Loucy (cell line): ENCODE results near the gene LRRC43.

Experiments used
- H2AFZ ChIP-seq: fragments of 200-600 bp; sonication (generic); 2 replicates; pipeline ENCODE4 v1.6.0; 2016; ENCODE audit warnings: antibody characterized with exemption, mild to moderate bottlenecking, low read length, moderate library complexity
- H3F3A ChIP-seq: fragments of 200-600 bp; 2 replicates; pipeline ENCODE4 v1.6.0; 2016; ENCODE audit warnings: antibody characterized with exemption, low read depth, mild to moderate bottlenecking
- H3K27me3 ChIP-seq: fragments of 200-600 bp; sonication (generic); 2 replicates; pipeline ENCODE4 v1.6.1; 2014; ENCODE audit warnings: low read length, mild to moderate bottlenecking; ENCODE audit not compliant: insufficient read depth, poor library complexity, severe bottlenecking
- H3K36me3 ChIP-seq: fragments of 200-600 bp; sonication (generic); 2 replicates; pipeline ENCODE4 v1.6.1; 2016; ENCODE audit warnings: low read length; ENCODE audit not compliant: insufficient read depth
- H3K4me1 ChIP-seq: fragments of 200-600 bp; sonication (generic); 2 replicates; pipeline ENCODE4 v1.5.1; 2014; ENCODE audit warnings: low read length, mild to moderate bottlenecking; ENCODE audit not compliant: insufficient read depth, poor library complexity, severe bottlenecking
- H3K4me2 ChIP-seq: fragments of 200-600 bp; sonication (generic); 2 replicates; pipeline ENCODE4 v1.6.0; 2014; ENCODE audit warnings: antibody characterized with exemption, low read length, low read depth, mild to moderate bottlenecking; ENCODE audit not compliant: poor library complexity, severe bottlenecking
- H3K4me3 ChIP-seq: fragments of 200-600 bp; sonication (generic); 2 replicates; pipeline ENCODE4 v1.5.1; 2014; ENCODE audit warnings: low read length, mild to moderate bottlenecking, mixed read lengths; ENCODE audit not compliant: poor library complexity, severe bottlenecking
- H3K79me2 ChIP-seq: fragments of 200-600 bp; sonication (generic); 2 replicates; pipeline ENCODE4 v1.6.1; 2014; ENCODE audit warnings: low read length; ENCODE audit not compliant: insufficient read depth
- H3K9ac ChIP-seq: fragments of 200-600 bp; sonication (generic); 2 replicates; pipeline ENCODE4 v1.6.0; 2014; ENCODE audit warnings: mild to moderate bottlenecking, low read depth, low read length, moderate library complexity; ENCODE audit not compliant: poor library complexity, severe bottlenecking
- H3K9me2 ChIP-seq: fragments of 200-600 bp; sonication (generic); replicated peaks from 2 replicates; pipeline ENCODE4 v1.6.1; 2016; ENCODE audit warnings: low read depth, low read length, mixed read lengths
- H3K9me3 ChIP-seq: fragments of 200-600 bp; sonication (generic); 2 replicates; pipeline ENCODE4 v1.6.1; 2014; ENCODE audit warnings: mild to moderate bottlenecking, antibody characterized with exemption, low read length, low read depth; ENCODE audit not compliant: insufficient read depth
- H4K20me1 ChIP-seq: fragments of 200-600 bp; sonication (generic); 2 replicates; pipeline ENCODE4 v1.6.0; 2014; ENCODE audit warnings: antibody characterized with exemption, low read length, mild to moderate bottlenecking; ENCODE audit not compliant: insufficient read depth, poor library complexity, severe bottlenecking
- CTCF ChIP-seq: fragments of 200-600 bp; sonication (generic); conservative IDR thresholded peaks from 2 replicates; pipeline ENCODE4 v1.5.1; 2014; ENCODE audit warnings: mild to moderate bottlenecking, antibody characterized with exemption, low read length
- EZH2phosphoT487 ChIP-seq: fragments of 200-600 bp; IDR thresholded peaks from 2 replicates; pipeline ENCODE4 v1.6.1; 2018; ENCODE audit warnings: antibody characterized with exemption, mild to moderate bottlenecking, moderate library complexity, borderline replicate concordance

LRRC43 gene

GRCh38 chr12:122185494-122186082 is 2.7 kb downstream of the LRRC43 start:
- no peaks in the 10 kb centered on the region for H3K27me3 ChIP-seq
- H3K9ac ChIP-seq, result no peak overlapping the region
- H3F3A ChIP-seq, result no peaks in the 10 kb centered on the region
- no peaks in the 10 kb centered on the region for H3K4me1 ChIP-seq
- H3K9me3 ChIP-seq, result no peaks in the 10 kb centered on the region
- no peak overlapping the region; the same call in 1 of the 2 replicates for H2AFZ ChIP-seq
- no peak overlapping the region for H3K4me2 ChIP-seq
- no peaks in the 10 kb centered on the region for H3K9me2 ChIP-seq
- no peaks in the 10 kb centered on the region for H3K36me3 ChIP-seq
- TF ChIP-seq CTCF, result no peak
- TF ChIP-seq EZH2phosphoT487, result no peak
- no peaks in the 10 kb centered on the region for H3K79me2 ChIP-seq
- no peak overlapping the region for H3K4me3 ChIP-seq
- no peaks in the 10 kb centered on the region for H4K20me1 ChIP-seq

GRCh38 chr12:122187466-122187865 is 4.5 kb downstream of the LRRC43 start:
- TF ChIP-seq EZH2phosphoT487, result no peak
- no peak for TF ChIP-seq CTCF
- Histone ChIP-seq H3K9me2 (no peaks in the 10 kb centered on the region), H3K9me3 (no peaks in the 10 kb centered on the region), H3K27me3 (no peaks in the 10 kb centered on the region), H3F3A (no peaks in the 10 kb centered on the region), H2AFZ (no peak overlapping the region), H3K9ac (no peak overlapping the region), H3K4me1 (no peaks in the 10 kb centered on the region), H3K4me2 (no peak overlapping the region), H4K20me1 (no peaks in the 10 kb centered on the region), H3K79me2 (no peaks in the 10 kb centered on the region), H3K4me3 (no peak overlapping the region), H3K36me3 (no peaks in the 10 kb centered on the region)

GRCh38 chr12:122189626-122190475 is 6.9 kb downstream of the LRRC43 start:
- no peaks in the 10 kb centered on the region for H4K20me1 ChIP-seq
- H3F3A ChIP-seq, result no peaks in the 10 kb centered on the region
- no peaks in the 10 kb centered on the region for H3K36me3 ChIP-seq
- no peak overlapping the region for H3K4me3 ChIP-seq
- H3K4me1 ChIP-seq, result no peaks in the 10 kb centered on the region
- no peaks in the 10 kb centered on the region for H3K79me2 ChIP-seq
- no peak for TF ChIP-seq EZH2phosphoT487
- H3K9ac ChIP-seq, result no peak overlapping the region
- H3K4me2 ChIP-seq, result no peak overlapping the region
- no peaks in the 10 kb centered on the region for H3K27me3 ChIP-seq
- H3K9me3 ChIP-seq, result no peaks in the 10 kb centered on the region
- no peak overlapping the region for H2AFZ ChIP-seq
- no peaks in the 10 kb centered on the region for H3K9me2 ChIP-seq
